Measurements from ENCODE around the gene MARCKSL1. TPM values are rescaled to one million over a fixed set of nuclear protein-coding genes. Genes with fewer than 3 reads are reported as not detected.

Gene MARCKSL1
- total and polyA plus RNA-seq, 2 of the 8 experiments (the other 6 are each of a cell fraction or from before 2014, with no cell fraction given) = 536 to 558 TPM

DNA sequence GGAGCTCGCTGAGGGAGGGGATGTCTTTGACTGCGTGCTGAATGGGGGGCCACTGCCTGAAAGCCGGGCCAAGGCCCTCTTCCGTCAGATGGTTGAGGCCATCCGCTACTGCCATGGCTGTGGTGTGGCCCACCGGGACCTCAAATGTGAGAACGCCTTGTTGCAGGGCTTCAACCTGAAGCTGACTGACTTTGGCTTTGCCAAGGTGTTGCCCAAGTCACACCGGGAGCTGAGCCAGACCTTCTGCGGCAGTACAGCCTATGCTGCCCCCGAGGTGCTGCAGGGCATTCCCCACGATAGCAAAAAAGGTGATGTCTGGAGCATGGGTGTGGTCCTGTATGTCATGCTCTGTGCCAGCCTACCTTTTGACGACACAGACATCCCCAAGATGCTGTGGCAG lies 27.7 kb upstream of the MARCKSL1 start:
- 94% methylated on average over 12 of the region's 12 CpGs; no CpG with 5 or more reads in 1 of the 2 experiments for WGBS, 2 experiments (ENCODE audit: extremely low coverage in 1 of 2, insufficient coverage in 1 of 2, insufficient read length in 1 of 2, insufficient replicate concordance in 2 of 2, low coverage in 1 of 2, low lambda C conversion rate in 2 of 2, missing lambda C conversion rate in 1 of 2)
- Histone ChIP-seq H2BK12ac (ENCODE audit: low read depth, low read length) (no peak overlapping the region), H2BK5ac (ENCODE audit: low read depth, low read length) (no peak overlapping the region), H3K9ac (replicated peaks in 1 of 4; ENCODE audit: extremely low read depth in 1 of 4, low read depth in 3 of 4, low read length in 3 of 4) (no peak overlapping the region), H3K18ac (ENCODE audit: extremely low read depth, low read length) (no peak overlapping the region), H3K4ac (replicated peaks; ENCODE audit: insufficient read length, low read depth, low read length) (no peak overlapping the region), H3K23me2 (ENCODE audit: low read depth, low read length) (peaks cover 9% of the 10 kb centered on the region; the same call in 1 of the 2 replicates), H4K8ac (ENCODE audit: extremely low read depth, insufficient read depth, low read length) (no peak overlapping the region; the same call in 1 of the 2 replicates), H4K20me1 (replicated peaks in 1 of 2; ENCODE audit: control insufficient read depth in 1 of 2, insufficient read depth in 2 of 2, low read length in 2 of 2) (peaks cover 2 to 6% of the 10 kb centered on the region in 2 experiments), H3K79me2 (ENCODE audit: control insufficient read depth in 1 of 2, insufficient read depth in 2 of 2, low read length in 2 of 2) (no peaks in the 10 kb centered on the region), H2AK5ac (ENCODE audit: low read depth, low read length) (no peak overlapping the region), H3K9me3 (ENCODE audit: insufficient read depth in 2 of 2, low read depth in 1 of 2, low read length in 1 of 2) (no peaks in the 10 kb centered on the region; a peak in 1 of 4 replicates), H2BK15ac (ENCODE audit: low read length) (no peak overlapping the region), H3K79me1 (ENCODE audit: low read depth, low read length) (no peaks in the 10 kb centered on the region), H3K4me2 (ENCODE audit: insufficient read depth in 1 of 2, low read depth in 2 of 2, low read length in 2 of 2) (no peak overlapping the region), H3K27ac (ENCODE audit: low read depth, low read length) (no peak overlapping the region), H3K56ac (replicated peaks; ENCODE audit: insufficient read length, low read depth, low read length) (no peak overlapping the region), H2BK120ac (replicated peaks; ENCODE audit: low read depth, low read length) (no peak overlapping the region), H3K27me3 (replicated peaks in 1 of 4; ENCODE audit: control insufficient read depth in 3 of 4, extremely low read depth in 1 of 4, insufficient read depth in 3 of 4, low read length in 3 of 4) (peaks cover 3 to 19% (median 14%) of the 10 kb centered on the region in 4 experiments), H4K91ac (replicated peaks; ENCODE audit: insufficient read length, low read length) (no peak overlapping the region), H2AFZ (ENCODE audit: low read length) (no peak overlapping the region), H3K23ac (ENCODE audit: insufficient read length) (no peak overlapping the region), H3K36me3 (ENCODE audit: control insufficient read depth in 2 of 4, insufficient read depth in 4 of 4, low read length in 3 of 4) (peaks cover 5 to 40% (median 23%) of the 10 kb centered on the region in 4 experiments; a peak in 7 of 8 replicates), H3K4me3 (ENCODE audit: extremely low read depth in 1 of 4, insufficient read depth in 2 of 4, low read depth in 3 of 4, low read length in 4 of 4) (no peak overlapping the region), H3K4me1 (replicated peaks in 1 of 4; ENCODE audit: control insufficient read depth in 3 of 4, insufficient read depth in 4 of 4, low read length in 3 of 4) (peaks cover 0 to 3% (median 1%) of the 10 kb centered on the region in 4 experiments; a peak in 4 of 7 replicates), H2BK20ac (ENCODE audit: low read length) (no peak overlapping the region), H4K5ac (ENCODE audit: insufficient read length, low read depth, low read length) (no peak overlapping the region), H3K14ac (ENCODE audit: insufficient read length) (no peak overlapping the region)
- DNase-seq (ENCODE audit: low read depth in 1 of 2, low spot score in 2 of 2) (no peak), FAIRE-seq (no peak)
- CTCF ChIA-PET (ENCODE audit: partially characterized antibody) = interaction anchor here (1.3 to 1.9 kb wide), 3 partner anchors 8 to 158 kb away, joined by 3 to 6 read pairs (median 4); partner anchors contain the start of gene IQCC
- POLR2A ChIA-PET (ENCODE audit: partially characterized antibody) = interaction anchor here (1.3 to 6.8 kb wide), 8 partner anchors 8 to 152 kb away, joined by 4 to 68 read pairs (median 11); partner anchors contain the start of genes BSDC1 and MARCKSL1
- no peak for TF ChIP-seq CTBP2 (IDR thresholded peaks at IDR 0.05; ENCODE audit: borderline replicate concordance, insufficient read depth, insufficient read length, low read length)
- no peak for TF ChIP-seq GABPA (IDR thresholded peaks at IDR 0.05; ENCODE audit: borderline replicate concordance, insufficient read depth, low read length)
- TF ChIP-seq SP2 (IDR thresholded peaks at IDR 0.05; ENCODE audit: low read length) = no peak
- no peak for TF ChIP-seq RNF2 (IDR thresholded peaks at IDR 0.05; ENCODE audit: borderline replicate concordance, low read depth, low read length, missing control alignments, poor library complexity, severe bottlenecking)
- TF ChIP-seq EZH2 (IDR thresholded peaks at IDR 0.05; ENCODE audit: low read depth, low read length, severe bottlenecking) = no peak
- TF ChIP-seq ASH2L (IDR thresholded peaks at IDR 0.05; ENCODE audit: low read length) = no peak
- TF ChIP-seq POLR2A (IDR thresholded peaks at IDR 0.05; ENCODE audit: control extremely low read depth in 1 of 2, low read depth in 2 of 2, low read length in 2 of 2) = no peak
- TF ChIP-seq, protein P1, sequence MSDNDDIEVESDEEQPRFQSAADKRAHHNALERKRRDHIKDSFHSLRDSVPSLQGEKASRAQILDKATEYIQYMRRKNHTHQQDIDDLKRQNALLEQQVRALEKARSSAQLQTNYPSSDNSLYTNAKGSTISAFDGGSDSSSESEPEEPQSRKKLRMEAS (IDR thresholded peaks at IDR 0.05) = no peak
- no peak for TF ChIP-seq RAD21 (IDR thresholded peaks at IDR 0.05 in 1 of 2, conservative IDR thresholded peaks at IDR 0.05 in 1 of 2; ENCODE audit: low read depth in 2 of 2, low read length in 2 of 2)
- TF ChIP-seq KDM1A (IDR thresholded peaks at IDR 0.05; ENCODE audit: borderline replicate concordance, low read length) = no peak
- no peak for TF ChIP-seq NRF1 (IDR thresholded peaks at IDR 0.05; ENCODE audit: low read depth, low read length)
- no peak for TF ChIP-seq SUZ12 (IDR thresholded peaks at IDR 0.05; ENCODE audit: low read length)
- no peak for TF ChIP-seq JUN (IDR thresholded peaks at IDR 0.05; ENCODE audit: low read depth, low read length)

Data from H1 (cell line).